ENCODE results near the gene STAT6. TPM values are rescaled to one million over a fixed set of nuclear protein-coding genes. Genes with fewer than 3 reads are reported as not detected.
"Not testable (repeated sequence)": the region's sequence is repeated elsewhere in the genome, so short reads cannot be mapped to it uniquely, and the experiment has no call there.

The STAT6 gene
- total and polyA plus RNA-seq, 4 donors = 99.8 to 382 (median 229) TPM

DNA sequence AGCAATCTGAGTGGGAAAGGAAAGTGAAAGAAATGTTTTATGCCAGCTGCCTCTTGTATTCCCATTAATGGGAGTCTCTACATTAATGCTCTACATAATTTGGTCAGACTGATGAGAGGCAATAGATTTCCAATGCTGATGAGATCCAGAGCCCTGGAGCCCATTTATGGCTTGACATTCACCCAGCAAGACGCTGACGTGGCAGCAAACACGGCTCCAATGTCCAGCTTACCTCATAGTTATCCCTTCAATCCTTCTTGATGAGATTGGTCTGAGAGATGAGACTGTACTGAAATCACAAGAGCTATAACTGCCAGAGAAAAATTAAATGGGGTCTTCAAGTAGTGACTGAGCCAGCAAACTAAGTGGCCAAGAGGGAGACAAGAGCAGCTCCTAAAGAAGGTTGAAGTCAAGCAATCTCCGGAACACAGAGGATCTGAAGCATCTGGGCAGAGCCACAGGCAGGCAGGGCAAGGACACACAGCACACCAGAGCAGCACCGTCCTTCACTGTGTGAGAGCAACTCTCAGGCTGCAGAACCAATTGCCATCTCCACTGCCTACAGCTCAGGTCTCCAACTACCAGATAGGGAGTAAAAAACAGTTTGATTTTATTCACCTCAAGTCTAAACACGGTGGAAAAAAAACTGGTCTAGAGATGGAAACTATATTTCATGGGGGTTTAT, 54.0 kb downstream of the STAT6 start:
- WGBS, 2 donors = 88 to 90% methylated on average over 6 of the region's 6 CpGs
- Histone ChIP-seq H3K27ac (ENCODE audit: low read depth in 1 of 2, low read length in 2 of 2) (no peak overlapping the region), H3K36me3 (ENCODE audit: control insufficient read depth in 1 of 2, insufficient read depth in 2 of 2, low read length in 1 of 2) (peaks cover 9 to 10% of the 10 kb centered on the region in 2 donors), H3K27me3 (ENCODE audit: control insufficient read depth in 1 of 2, insufficient read depth in 2 of 2, low read length in 1 of 2) (no peaks in the 10 kb centered on the region), H3K4me3 (ENCODE audit: low read length in 2 of 2) (no peak overlapping the region), H3K9me3 (ENCODE audit: control insufficient read depth, low read length) (no peaks in the 10 kb centered on the region), H3K4me1 (ENCODE audit: control insufficient read depth in 1 of 2, insufficient read depth in 2 of 2, low read length in 2 of 2) (no peaks in the 10 kb centered on the region)
- no peak for ATAC-seq (ENCODE audit: low FRiP score)
- intact Hi-C loops (cut with DNase I) = no loop called here
- DNase-seq = no peak

DNA sequence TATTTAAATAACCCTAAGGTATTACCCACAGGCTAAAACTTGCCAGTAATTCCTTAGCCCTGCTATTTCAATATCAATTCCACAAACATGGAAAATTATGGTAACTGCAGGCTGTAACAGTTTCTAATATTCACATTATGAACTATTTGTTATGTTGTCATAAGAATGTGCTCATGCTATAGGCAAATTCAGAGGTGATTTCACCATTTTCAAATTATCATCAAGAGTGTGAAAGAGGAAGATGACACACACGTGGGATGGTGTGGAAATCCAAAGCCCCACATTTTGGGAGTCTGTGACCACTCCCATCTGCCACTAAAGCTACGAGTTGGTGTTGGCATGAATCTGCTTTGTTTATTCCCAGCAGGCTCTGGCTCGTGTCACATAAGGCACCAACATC, 55.3 kb downstream of the STAT6 start:
- WGBS, 2 donors = 54 to 58% methylated on average over 3 of the region's 3 CpGs
- DNase-seq = no peak
- no peaks in the 10 kb centered on the region for H3K4me1 ChIP-seq (ENCODE audit: control insufficient read depth in 1 of 2, insufficient read depth in 2 of 2, low read length in 2 of 2)
- no peak for ATAC-seq (ENCODE audit: low FRiP score)
- H3K4me3 ChIP-seq (ENCODE audit: low read length in 2 of 2) = no peak overlapping the region
- H3K27me3 ChIP-seq (ENCODE audit: control insufficient read depth in 1 of 2, insufficient read depth in 2 of 2, low read length in 1 of 2) = no peaks in the 10 kb centered on the region
- peaks cover 9 to 10% of the 10 kb centered on the region in 2 donors for H3K36me3 ChIP-seq (ENCODE audit: control insufficient read depth in 1 of 2, insufficient read depth in 2 of 2, low read length in 1 of 2)
- no peaks in the 10 kb centered on the region for H3K9me3 ChIP-seq (ENCODE audit: control insufficient read depth, low read length)
- intact Hi-C loops (cut with DNase I) = no loop called here
- no peak overlapping the region for H3K27ac ChIP-seq (ENCODE audit: low read depth in 1 of 2, low read length in 2 of 2)

DNA sequence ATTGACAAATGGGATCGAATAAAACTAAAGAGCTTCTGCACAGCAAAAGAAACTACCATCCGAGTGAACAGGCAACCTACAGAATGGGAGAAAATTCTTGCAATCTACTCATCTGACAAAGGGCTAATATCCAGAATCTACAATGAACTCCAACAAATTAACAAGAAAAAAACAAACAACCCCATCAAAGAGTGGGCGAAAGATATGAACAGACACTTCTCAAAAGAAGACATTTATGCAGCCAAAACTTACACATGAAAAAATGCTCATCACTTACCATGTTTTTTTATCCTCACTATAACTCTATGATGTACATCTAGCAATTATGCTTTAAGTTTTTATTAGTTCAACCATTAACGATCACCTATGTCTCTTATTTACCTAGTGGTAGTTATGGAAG, 57.3 kb downstream of the STAT6 start:
- intact Hi-C loops (cut with DNase I); H3K4me1 ChIP-seq (ENCODE audit: control insufficient read depth in 1 of 2, insufficient read depth in 2 of 2, low read length in 2 of 2); ATAC-seq (ENCODE audit: low FRiP score); H3K9me3 ChIP-seq (ENCODE audit: control insufficient read depth, low read length); DNase-seq; H3K36me3 ChIP-seq (ENCODE audit: control insufficient read depth in 1 of 2, insufficient read depth in 2 of 2, low read length in 1 of 2); H3K27ac ChIP-seq (ENCODE audit: low read depth in 1 of 2, low read length in 2 of 2); H3K27me3 ChIP-seq (ENCODE audit: control insufficient read depth in 1 of 2, insufficient read depth in 2 of 2, low read length in 1 of 2); H3K4me3 ChIP-seq (ENCODE audit: low read length in 2 of 2): not testable (repeated sequence)
- 92 to 97% methylated on average over 4 of the region's 4 CpGs for WGBS, 2 donors

DNA sequence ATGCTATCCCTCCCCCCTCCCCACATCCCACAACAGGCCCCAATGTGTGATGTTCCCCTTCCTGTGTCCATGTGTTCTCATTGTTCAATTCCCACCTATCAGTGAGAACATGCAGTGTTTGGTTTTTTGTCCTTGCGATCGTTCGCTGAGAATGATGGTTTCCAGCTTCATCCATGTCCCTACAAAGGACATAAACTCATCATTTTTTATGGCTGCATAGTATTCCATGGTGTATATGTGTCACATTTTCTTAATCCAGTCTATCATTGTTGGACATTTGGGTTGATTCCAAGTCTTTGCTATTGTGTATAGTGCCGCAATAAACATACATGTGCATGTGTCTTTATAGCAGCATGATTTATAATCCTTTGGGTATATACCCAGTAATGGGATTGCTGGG, 58.0 kb downstream of the STAT6 start:
- ATAC-seq (ENCODE audit: low FRiP score); intact Hi-C loops (cut with DNase I): not testable (repeated sequence)

DNA sequence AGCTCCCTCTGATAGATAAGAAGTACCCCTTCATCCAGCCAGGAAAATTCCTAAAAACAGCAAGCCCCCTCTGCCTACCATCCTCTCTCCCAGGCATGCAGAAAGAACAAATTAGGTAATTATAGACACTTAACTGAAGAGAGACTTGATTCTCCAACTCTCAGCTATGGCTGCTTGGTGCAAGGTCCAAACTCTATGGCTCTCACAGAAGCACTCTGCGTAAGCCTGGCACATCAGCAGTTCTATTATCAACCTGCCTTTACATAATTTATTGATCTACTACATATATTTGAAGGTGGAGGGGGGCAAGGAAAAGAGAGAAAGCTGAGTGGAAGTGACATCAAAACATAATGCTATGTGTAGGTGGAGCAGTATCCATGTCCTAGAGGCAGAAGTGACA, 60.2 kb downstream of the STAT6 start:
- intact Hi-C loops (cut with DNase I) = no loop called here
- 82 to 89% methylated on average over 1 of the region's 1 CpG for WGBS, 2 donors
- DNase-seq (no peak), ATAC-seq (ENCODE audit: low FRiP score) (no peak)
- no peaks in the 10 kb centered on the region for H3K9me3 ChIP-seq (ENCODE audit: control insufficient read depth, low read length)
- H3K4me1 ChIP-seq (ENCODE audit: control insufficient read depth in 1 of 2, insufficient read depth in 2 of 2, low read length in 2 of 2) = no peaks in the 10 kb centered on the region
- no peaks in the 10 kb centered on the region for H3K36me3 ChIP-seq (ENCODE audit: control insufficient read depth in 1 of 2, insufficient read depth in 2 of 2, low read length in 1 of 2)
- no peaks in the 10 kb centered on the region for H3K27me3 ChIP-seq (ENCODE audit: control insufficient read depth in 1 of 2, insufficient read depth in 2 of 2, low read length in 1 of 2)
- H3K4me3 ChIP-seq (ENCODE audit: low read length in 2 of 2) = no peak overlapping the region
- no peak overlapping the region for H3K27ac ChIP-seq (ENCODE audit: low read depth in 1 of 2, low read length in 2 of 2)

More for the DNA sequence above, 58.0 kb downstream of the STAT6 start:
- not testable (repeated sequence) for H3K27me3 ChIP-seq (ENCODE audit: control insufficient read depth in 1 of 2, insufficient read depth in 2 of 2, low read length in 1 of 2); H3K4me3 ChIP-seq (ENCODE audit: low read length in 2 of 2); H3K36me3 ChIP-seq (ENCODE audit: control insufficient read depth in 1 of 2, insufficient read depth in 2 of 2, low read length in 1 of 2); DNase-seq; H3K9me3 ChIP-seq (ENCODE audit: control insufficient read depth, low read length); H3K4me1 ChIP-seq (ENCODE audit: control insufficient read depth in 1 of 2, insufficient read depth in 2 of 2, low read length in 2 of 2); H3K27ac ChIP-seq (ENCODE audit: low read depth in 1 of 2, low read length in 2 of 2)
- 93 to 96% methylated on average over 4 of the region's 4 CpGs for WGBS, 2 donors

DNA sequence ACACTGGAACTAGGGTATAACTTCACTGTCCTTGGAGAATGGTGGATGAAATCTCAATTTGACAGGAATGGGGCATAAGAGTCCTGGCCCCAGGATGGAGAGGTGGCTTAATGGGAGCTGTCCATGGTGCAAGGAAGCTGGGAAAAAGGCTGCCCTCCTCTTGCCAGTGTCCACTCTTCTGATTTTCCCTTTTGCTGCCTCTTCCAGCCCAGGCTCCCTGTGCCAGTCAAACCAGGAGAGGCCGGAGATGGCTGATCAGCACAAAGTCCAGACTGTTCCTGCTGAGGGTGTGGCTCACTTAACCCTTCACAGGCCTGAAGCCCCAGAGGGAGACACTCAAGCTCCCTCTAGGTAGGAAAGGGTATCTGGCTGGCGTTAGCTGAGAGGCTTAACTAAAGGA, 61.3 kb downstream of the STAT6 start, which contains the start of gene MYO1A:
Gene MYO1A (minus strand): TSS at position 240 of the 400 bp plus-strand sequence. CDS start 1,806 bp downstream, outside the sequence.
- H3K27me3 ChIP-seq (ENCODE audit: control insufficient read depth in 1 of 2, insufficient read depth in 2 of 2, low read length in 1 of 2) = no peaks in the 10 kb centered on the region
- 28 to 29% methylated on average over 2 of the region's 2 CpGs for WGBS, 2 donors
- H3K9me3 ChIP-seq (ENCODE audit: control insufficient read depth, low read length) = no peaks in the 10 kb centered on the region
- no peak within 1 kb of the TSS for H3K27ac ChIP-seq (ENCODE audit: low read depth in 1 of 2, low read length in 2 of 2)
- no peaks in the 10 kb centered on the region for H3K4me1 ChIP-seq (ENCODE audit: control insufficient read depth in 1 of 2, insufficient read depth in 2 of 2, low read length in 2 of 2)
- ATAC-seq (ENCODE audit: low FRiP score) (no peak), DNase-seq (no peak)
- H3K36me3 ChIP-seq (ENCODE audit: control insufficient read depth in 1 of 2, insufficient read depth in 2 of 2, low read length in 1 of 2) = no peaks in the 10 kb centered on the region
- no peak within 1 kb of the TSS for H3K4me3 ChIP-seq (ENCODE audit: low read length in 2 of 2)
- intact Hi-C loops (cut with DNase I) = no loop called here

DNA sequence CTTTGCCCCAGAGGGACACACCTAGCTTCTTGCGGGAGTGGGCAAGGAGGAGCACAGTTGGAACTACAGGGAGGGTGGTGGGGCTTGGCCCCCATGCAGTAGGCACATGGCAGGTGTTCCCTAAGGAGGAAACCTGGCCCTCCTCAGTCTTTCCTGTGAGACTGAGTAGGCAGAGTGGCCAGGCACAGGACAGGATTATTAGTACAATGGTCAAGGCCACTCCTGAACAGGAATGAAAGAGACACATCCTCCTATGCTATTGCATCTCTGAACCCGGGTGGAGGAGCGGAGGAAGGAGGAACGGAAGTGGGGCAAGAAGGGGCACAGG, 62.1 kb downstream of the STAT6 start:
- Histone ChIP-seq H3K27me3 (ENCODE audit: control insufficient read depth in 1 of 2, insufficient read depth in 2 of 2, low read length in 1 of 2) (no peaks in the 10 kb centered on the region), H3K27ac (ENCODE audit: low read depth in 1 of 2, low read length in 2 of 2) (no peak overlapping the region), H3K9me3 (ENCODE audit: control insufficient read depth, low read length) (no peaks in the 10 kb centered on the region), H3K4me3 (ENCODE audit: low read length in 2 of 2) (no peak overlapping the region), H3K36me3 (ENCODE audit: control insufficient read depth in 1 of 2, insufficient read depth in 2 of 2, low read length in 1 of 2) (no peaks in the 10 kb centered on the region), H3K4me1 (ENCODE audit: control insufficient read depth in 1 of 2, insufficient read depth in 2 of 2, low read length in 2 of 2) (no peaks in the 10 kb centered on the region)
- ATAC-seq (ENCODE audit: low FRiP score) (no peak), DNase-seq (no peak)
- intact Hi-C loops (cut with DNase I) = no loop called here
- WGBS, 2 donors = 85 to 86% methylated on average over 4 of the region's 4 CpGs

DNA sequence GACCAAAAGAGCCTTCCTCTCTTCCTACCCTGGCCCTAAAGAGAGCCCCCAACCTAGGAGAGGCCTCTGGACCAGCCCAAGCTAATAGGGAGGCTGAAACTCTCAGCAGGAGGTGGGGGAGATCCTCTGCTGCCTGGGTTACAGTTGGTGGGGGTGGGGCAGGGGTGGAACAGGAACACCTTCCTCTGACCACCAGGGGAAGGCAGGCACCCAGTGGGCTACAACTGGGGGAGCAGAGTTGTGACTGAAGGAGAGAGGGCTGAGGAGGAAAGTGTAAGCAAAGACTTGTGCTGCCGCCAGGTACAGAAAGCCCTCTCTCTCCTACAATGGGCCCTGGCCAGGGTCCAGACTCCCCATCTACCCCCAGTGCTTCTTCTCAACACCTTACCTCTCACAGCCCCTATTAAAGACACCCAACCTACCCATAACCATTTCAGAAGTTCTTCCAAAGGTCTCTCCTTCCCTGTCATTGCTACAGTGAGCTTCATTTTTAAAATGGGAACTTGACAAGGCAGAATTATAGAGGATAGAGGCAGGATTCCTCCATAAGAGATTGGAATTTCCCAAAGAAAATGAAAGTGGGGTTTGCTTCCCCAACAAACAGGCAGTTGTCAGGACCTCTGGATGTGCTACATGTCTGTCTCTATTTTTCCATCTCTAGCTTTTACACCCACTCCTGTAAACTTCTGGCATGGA, 62.6 kb downstream of the STAT6 start:
- no peak for ATAC-seq (ENCODE audit: low FRiP score)
- Histone ChIP-seq H3K9me3 (ENCODE audit: control insufficient read depth, low read length) (no peaks in the 10 kb centered on the region), H3K27me3 (ENCODE audit: control insufficient read depth in 1 of 2, insufficient read depth in 2 of 2, low read length in 1 of 2) (no peaks in the 10 kb centered on the region), H3K4me3 (ENCODE audit: low read length in 2 of 2) (no peak overlapping the region), H3K36me3 (ENCODE audit: control insufficient read depth in 1 of 2, insufficient read depth in 2 of 2, low read length in 1 of 2) (no peaks in the 10 kb centered on the region), H3K27ac (ENCODE audit: low read depth in 1 of 2, low read length in 2 of 2) (no peak overlapping the region), H3K4me1 (ENCODE audit: control insufficient read depth in 1 of 2, insufficient read depth in 2 of 2, low read length in 2 of 2) (no peaks in the 10 kb centered on the region)
- DNase-seq = no peak
- WGBS, 2 donors = 75 to 88% methylated on average over 1 of the region's 1 CpG
- intact Hi-C loops (cut with DNase I) = no loop called here

DNA sequence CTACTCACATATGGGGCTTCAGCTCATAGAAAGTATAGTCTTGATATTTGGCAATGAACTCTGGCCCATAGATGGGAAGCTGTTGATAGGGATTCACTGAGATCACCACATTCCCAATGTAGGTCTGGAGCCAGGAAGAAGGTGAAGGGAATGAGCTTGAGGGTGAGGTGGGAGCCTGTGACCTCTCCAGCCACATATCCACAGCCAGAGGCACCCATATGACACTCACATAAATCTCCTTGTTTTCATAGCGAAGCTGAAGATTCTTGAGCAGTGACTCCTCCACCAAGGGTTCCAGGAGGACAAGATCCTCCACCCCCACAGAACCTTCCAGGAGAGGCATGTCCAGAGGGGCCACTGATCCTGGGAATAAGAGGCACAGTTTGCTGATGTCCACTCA, 63.2 kb downstream of the STAT6 start:
- Histone ChIP-seq H3K4me3 (ENCODE audit: low read length in 2 of 2) (no peak overlapping the region), H3K27ac (ENCODE audit: low read depth in 1 of 2, low read length in 2 of 2) (no peak overlapping the region), H3K36me3 (ENCODE audit: control insufficient read depth in 1 of 2, insufficient read depth in 2 of 2, low read length in 1 of 2) (no peaks in the 10 kb centered on the region), H3K4me1 (ENCODE audit: control insufficient read depth in 1 of 2, insufficient read depth in 2 of 2, low read length in 2 of 2) (no peaks in the 10 kb centered on the region), H3K9me3 (ENCODE audit: control insufficient read depth, low read length) (no peaks in the 10 kb centered on the region), H3K27me3 (ENCODE audit: control insufficient read depth in 1 of 2, insufficient read depth in 2 of 2, low read length in 1 of 2) (no peaks in the 10 kb centered on the region)
- intact Hi-C loops (cut with DNase I) = no loop called here
- ATAC-seq (ENCODE audit: low FRiP score) (no peak), DNase-seq (no peak)
- 71 to 72% methylated on average over 1 of the region's 1 CpG for WGBS, 2 donors

Measured in aorta (tissue), 5 donors.